ENCODE data around the gene SYT5.

DNA sequence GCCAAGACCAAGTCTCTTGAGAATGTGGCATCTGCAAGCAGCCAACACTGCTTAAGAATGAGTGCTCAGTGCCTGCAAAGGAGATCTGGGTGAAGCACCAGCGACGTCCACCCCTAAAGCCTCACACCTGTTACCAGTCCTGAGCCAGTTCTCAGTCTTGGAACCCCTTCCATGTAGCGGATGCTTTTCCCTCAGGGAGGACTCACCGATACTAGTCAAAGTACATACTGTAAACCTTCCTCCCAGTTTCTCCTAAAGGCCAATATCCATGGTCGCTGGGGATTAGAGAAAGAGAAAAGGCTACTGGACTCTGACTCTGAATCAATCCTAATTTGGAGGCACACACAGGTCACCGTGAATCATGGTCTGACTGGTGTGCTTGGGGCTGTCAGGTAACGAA, 33.5 kb upstream of the SYT5 start:
- TF ChIP-seq POLR2A (IDR thresholded peaks at IDR 0.05; ENCODE audit: borderline replicate concordance, extremely low read depth, insufficient read depth, insufficient read length) (no peak), CEBPB (IDR thresholded peaks at IDR 0.05; ENCODE audit: low read depth) (no peak), EGR1 (IDR thresholded peaks at IDR 0.05; ENCODE audit: low read depth) (no peak), POLR2AphosphoS5 (IDR thresholded peaks at IDR 0.05; ENCODE audit: low read depth, low read length) (no peak), TCF7L2 (IDR thresholded peaks at IDR 0.05; ENCODE audit: borderline replicate concordance, extremely low read depth, insufficient read depth, insufficient read length) (no peak), FOSL1 (IDR thresholded peaks at IDR 0.05; ENCODE audit: low read depth) (no peak), RAD21 (IDR thresholded peaks at IDR 0.05; ENCODE audit: low read depth) (no peak), ZNF274 (IDR thresholded peaks at IDR 0.05; ENCODE audit: low read depth, low read length) (no peak)
- TF ChIP-seq, protein P1, sequence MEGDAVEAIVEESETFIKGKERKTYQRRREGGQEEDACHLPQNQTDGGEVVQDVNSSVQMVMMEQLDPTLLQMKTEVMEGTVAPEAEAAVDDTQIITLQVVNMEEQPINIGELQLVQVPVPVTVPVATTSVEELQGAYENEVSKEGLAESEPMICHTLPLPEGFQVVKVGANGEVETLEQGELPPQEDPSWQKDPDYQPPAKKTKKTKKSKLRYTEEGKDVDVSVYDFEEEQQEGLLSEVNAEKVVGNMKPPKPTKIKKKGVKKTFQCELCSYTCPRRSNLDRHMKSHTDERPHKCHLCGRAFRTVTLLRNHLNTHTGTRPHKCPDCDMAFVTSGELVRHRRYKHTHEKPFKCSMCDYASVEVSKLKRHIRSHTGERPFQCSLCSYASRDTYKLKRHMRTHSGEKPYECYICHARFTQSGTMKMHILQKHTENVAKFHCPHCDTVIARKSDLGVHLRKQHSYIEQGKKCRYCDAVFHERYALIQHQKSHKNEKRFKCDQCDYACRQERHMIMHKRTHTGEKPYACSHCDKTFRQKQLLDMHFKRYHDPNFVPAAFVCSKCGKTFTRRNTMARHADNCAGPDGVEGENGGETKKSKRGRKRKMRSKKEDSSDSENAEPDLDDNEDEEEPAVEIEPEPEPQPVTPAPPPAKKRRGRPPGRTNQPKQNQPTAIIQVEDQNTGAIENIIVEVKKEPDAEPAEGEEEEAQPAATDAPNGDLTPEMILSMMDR (IDR thresholded peaks at IDR 0.05 in 2 of 3, conservative IDR thresholded peaks at IDR 0.05 in 1 of 3; ENCODE audit: borderline replicate concordance in 1 of 3, insufficient read depth in 1 of 3, low read depth in 2 of 3, low read length in 2 of 3) = no peak
- TF ChIP-seq, protein P2, sequence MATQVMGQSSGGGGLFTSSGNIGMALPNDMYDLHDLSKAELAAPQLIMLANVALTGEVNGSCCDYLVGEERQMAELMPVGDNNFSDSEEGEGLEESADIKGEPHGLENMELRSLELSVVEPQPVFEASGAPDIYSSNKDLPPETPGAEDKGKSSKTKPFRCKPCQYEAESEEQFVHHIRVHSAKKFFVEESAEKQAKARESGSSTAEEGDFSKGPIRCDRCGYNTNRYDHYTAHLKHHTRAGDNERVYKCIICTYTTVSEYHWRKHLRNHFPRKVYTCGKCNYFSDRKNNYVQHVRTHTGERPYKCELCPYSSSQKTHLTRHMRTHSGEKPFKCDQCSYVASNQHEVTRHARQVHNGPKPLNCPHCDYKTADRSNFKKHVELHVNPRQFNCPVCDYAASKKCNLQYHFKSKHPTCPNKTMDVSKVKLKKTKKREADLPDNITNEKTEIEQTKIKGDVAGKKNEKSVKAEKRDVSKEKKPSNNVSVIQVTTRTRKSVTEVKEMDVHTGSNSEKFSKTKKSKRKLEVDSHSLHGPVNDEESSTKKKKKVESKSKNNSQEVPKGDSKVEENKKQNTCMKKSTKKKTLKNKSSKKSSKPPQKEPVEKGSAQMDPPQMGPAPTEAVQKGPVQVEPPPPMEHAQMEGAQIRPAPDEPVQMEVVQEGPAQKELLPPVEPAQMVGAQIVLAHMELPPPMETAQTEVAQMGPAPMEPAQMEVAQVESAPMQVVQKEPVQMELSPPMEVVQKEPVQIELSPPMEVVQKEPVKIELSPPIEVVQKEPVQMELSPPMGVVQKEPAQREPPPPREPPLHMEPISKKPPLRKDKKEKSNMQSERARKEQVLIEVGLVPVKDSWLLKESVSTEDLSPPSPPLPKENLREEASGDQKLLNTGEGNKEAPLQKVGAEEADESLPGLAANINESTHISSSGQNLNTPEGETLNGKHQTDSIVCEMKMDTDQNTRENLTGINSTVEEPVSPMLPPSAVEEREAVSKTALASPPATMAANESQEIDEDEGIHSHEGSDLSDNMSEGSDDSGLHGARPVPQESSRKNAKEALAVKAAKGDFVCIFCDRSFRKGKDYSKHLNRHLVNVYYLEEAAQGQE (IDR thresholded peaks at IDR 0.05; ENCODE audit: low read depth) = no peak
